GM12878 (cell line): ENCODE results near the gene TMEM14A. TPM values are rescaled to one million over a fixed set of nuclear protein-coding genes. Genes with fewer than 3 reads are reported as not detected.

Experiments used
- BHLHE40 ChIP-seq, 2 experiments: fragments of 450-650 bp in 1 of 2; IDR thresholded peaks; 2 replicates each; pipeline ENCODE4 v1.6.1; 2011 to 2017; ENCODE audit warnings: low read depth in 2 of 2, borderline replicate concordance in 1 of 2, improper control_type of control experiment in 1 of 2, low read length in 1 of 2, mild to moderate bottlenecking in 1 of 2
- CBFB ChIP-seq: IDR thresholded peaks from 2 replicates; pipeline ENCODE4 v1.6.1; 2016; ENCODE audit warnings: antibody characterized with exemption, low read depth
- CREB1 ChIP-seq: IDR thresholded peaks from 2 replicates; pipeline ENCODE4 v1.6.1; 2012; ENCODE audit warnings: low read depth, mild to moderate bottlenecking, inconsistent platforms
- DPF2 ChIP-seq: fragments of 450-650 bp; IDR thresholded peaks from 2 replicates; pipeline ENCODE4 v1.6.1; 2017; ENCODE audit warnings: mild to moderate bottlenecking
- FOXK2 ChIP-seq: fragments of 450-650 bp; IDR thresholded peaks from 2 replicates; pipeline ENCODE4 v1.6.1; 2017; ENCODE audit warnings: mild to moderate bottlenecking, moderate library complexity
- GABPA ChIP-seq: IDR thresholded peaks from 2 replicates; pipeline ENCODE4 v1.6.1; 2014; ENCODE audit warnings: antibody characterized with exemption, low read depth, mild to moderate bottlenecking, inconsistent platforms
- JUND ChIP-seq: IDR thresholded peaks from 2 replicates; pipeline ENCODE4 v1.6.1; 2012; ENCODE audit warnings: low read depth, mild to moderate bottlenecking, low read length, improper control_type of control experiment, moderate library complexity
- NFIC ChIP-seq: IDR thresholded peaks from 2 replicates; pipeline ENCODE4 v1.6.1; 2012; ENCODE audit warnings: low read depth, mild to moderate bottlenecking, inconsistent platforms, low read length, moderate library complexity
- PAX8 ChIP-seq: fragments of 450-650 bp; IDR thresholded peaks from 2 replicates; pipeline ENCODE4 v1.6.1; 2017; ENCODE audit warnings: mild to moderate bottlenecking, moderate library complexity
- RUNX3 ChIP-seq: IDR thresholded peaks from 2 replicates; pipeline ENCODE4 v1.6.1; 2012; ENCODE audit warnings: low read length, inconsistent platforms
- SUPT20H ChIP-seq: IDR thresholded peaks from 2 replicates; pipeline ENCODE4 v1.6.1; 2011; ENCODE audit warnings: low read depth, mild to moderate bottlenecking, low read length, moderate library complexity, borderline replicate concordance; ENCODE audit not compliant: control insufficient read depth
- SUZ12 ChIP-seq: fragments of 200-600 bp; sonication (generic); IDR thresholded peaks from one replicate; pipeline ENCODE4 v1.6.1; 2018; ENCODE audit warnings: antibody characterized with exemption, mild to moderate bottlenecking; ENCODE audit not compliant: unreplicated experiment
- ZNF622 ChIP-seq: fragments of 450-650 bp; IDR thresholded peaks from 2 replicates; pipeline ENCODE4 v1.6.1; 2017; ENCODE audit warnings: mild to moderate bottlenecking, inconsistent platforms
- polyA plus RNA-seq, 11 experiments: library from polyadenylated mRNA; depleted of rRNA in 4 of 11; unstranded in 6 of 11; stranded (reverse) in 5 of 11; fragments of >200 nt; fragmentation: Nextera tagmentation in 4 of 11; fragmentation: Illumina TruSeq in 1 of 11; extraction: Ambion mirVana in 4 of 11; extraction: Trizol in 1 of 11; gene quantifications; 1 replicate in 1 of 11; 2 replicates in 10 of 11; pipeline versions ENCODE4 v1.2.1 to v1.2.3, GENCODE V29; 2011 to 2016; ENCODE audit warnings: inconsistent platforms in 2 of 11, missing spikeins in 2 of 11, low read depth in 1 of 11
- total RNA-seq, 4 experiments: library from RNA; depleted of rRNA in 3 of 4; stranded (reverse); fragments of >200 nt in 3 of 4; fragmentation: Illumina TruSeq in 1 of 4; extraction: Trizol in 1 of 4; gene quantifications; 2 replicates each; pipeline versions ENCODE4 v1.2.1 to v1.2.3, GENCODE V29; 2013 to 2021
- TF ChIP-seq, protein P1 (sequence below): fragments of 450-650 bp; IDR thresholded peaks from 2 replicates; pipeline ENCODE4 v1.6.1; 2016; ENCODE audit warnings: mild to moderate bottlenecking
- TF ChIP-seq, protein P2 (sequence below): fragments of 450-650 bp; IDR thresholded peaks from 2 replicates; pipeline ENCODE4 v1.6.1; 2017; ENCODE audit warnings: mild to moderate bottlenecking, moderate library complexity
- TF ChIP-seq, protein P3 (sequence below): fragments of 450-650 bp; formaldehyde crosslinking; IDR thresholded peaks from 2 replicates; pipeline ENCODE4 v1.5.0; 2022; ENCODE audit warnings: mild to moderate bottlenecking, missing genetic modification characterization
- TF ChIP-seq, protein P4 (sequence below): fragments of 450-650 bp; IDR thresholded peaks from 2 replicates; pipeline ENCODE4 v1.6.1; 2017; ENCODE audit warnings: low read depth, mild to moderate bottlenecking, moderate library complexity
- TF ChIP-seq, protein P5 (sequence below): IDR thresholded peaks from 2 replicates; pipeline ENCODE4 v1.6.1; 2011; ENCODE audit warnings: mild to moderate bottlenecking, low read depth, low read length, moderate library complexity; ENCODE audit not compliant: insufficient replicate concordance

TMEM14A gene
- total and polyA plus RNA-seq, 10 of the 15 experiments (the other 5 are each of a cell fraction or from before 2014, with no cell fraction given): 15.6 to 143 (median 33.1) TPM

DNA sequence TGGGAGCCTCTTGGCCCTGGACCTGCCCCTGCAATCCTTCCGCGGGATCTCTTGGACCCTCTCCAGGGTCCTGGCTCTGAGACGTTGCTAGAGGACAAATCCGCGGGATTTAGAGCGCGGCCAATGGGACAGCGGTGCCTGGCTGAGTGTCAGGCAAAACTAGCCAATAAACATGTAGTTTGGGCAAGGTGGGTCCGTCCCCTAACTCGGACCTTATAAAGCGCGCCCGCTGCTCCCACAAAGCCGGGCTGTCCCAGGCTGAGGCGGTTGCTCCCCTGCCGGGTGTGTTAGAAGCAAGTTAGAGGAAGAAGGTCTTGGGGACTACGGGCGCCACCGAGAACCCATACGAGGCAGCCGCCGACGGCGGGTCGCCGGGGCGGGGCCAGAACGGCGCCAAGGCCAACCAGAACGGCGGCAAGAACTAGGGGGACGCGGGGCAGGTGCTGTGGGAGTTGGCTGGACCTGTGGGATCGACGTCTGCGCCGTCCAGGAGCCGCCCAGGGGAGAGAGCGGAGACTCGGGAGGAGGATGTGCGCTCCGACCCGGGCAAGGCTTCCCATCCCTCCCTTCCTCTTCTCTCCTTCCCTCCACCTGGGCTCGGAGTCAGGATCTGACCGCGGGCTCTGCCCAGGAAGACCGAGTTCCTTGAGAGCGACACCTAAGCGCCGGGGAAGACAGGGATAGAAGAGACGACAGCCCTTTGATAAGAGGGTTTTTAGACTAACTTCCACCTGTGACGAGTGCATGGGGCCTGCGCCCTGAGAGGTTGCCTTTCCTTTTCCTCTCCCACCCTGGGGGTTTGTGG lies 6.5 kb upstream of the TMEM14A start (continued):
- TF ChIP-seq, protein P1, sequence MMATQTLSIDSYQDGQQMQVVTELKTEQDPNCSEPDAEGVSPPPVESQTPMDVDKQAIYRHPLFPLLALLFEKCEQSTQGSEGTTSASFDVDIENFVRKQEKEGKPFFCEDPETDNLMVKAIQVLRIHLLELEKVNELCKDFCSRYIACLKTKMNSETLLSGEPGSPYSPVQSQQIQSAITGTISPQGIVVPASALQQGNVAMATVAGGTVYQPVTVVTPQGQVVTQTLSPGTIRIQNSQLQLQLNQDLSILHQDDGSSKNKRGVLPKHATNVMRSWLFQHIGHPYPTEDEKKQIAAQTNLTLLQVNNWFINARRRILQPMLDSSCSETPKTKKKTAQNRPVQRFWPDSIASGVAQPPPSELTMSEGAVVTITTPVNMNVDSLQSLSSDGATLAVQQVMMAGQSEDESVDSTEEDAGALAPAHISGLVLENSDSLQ: peak; percentile 98
- TF ChIP-seq, protein P2, sequence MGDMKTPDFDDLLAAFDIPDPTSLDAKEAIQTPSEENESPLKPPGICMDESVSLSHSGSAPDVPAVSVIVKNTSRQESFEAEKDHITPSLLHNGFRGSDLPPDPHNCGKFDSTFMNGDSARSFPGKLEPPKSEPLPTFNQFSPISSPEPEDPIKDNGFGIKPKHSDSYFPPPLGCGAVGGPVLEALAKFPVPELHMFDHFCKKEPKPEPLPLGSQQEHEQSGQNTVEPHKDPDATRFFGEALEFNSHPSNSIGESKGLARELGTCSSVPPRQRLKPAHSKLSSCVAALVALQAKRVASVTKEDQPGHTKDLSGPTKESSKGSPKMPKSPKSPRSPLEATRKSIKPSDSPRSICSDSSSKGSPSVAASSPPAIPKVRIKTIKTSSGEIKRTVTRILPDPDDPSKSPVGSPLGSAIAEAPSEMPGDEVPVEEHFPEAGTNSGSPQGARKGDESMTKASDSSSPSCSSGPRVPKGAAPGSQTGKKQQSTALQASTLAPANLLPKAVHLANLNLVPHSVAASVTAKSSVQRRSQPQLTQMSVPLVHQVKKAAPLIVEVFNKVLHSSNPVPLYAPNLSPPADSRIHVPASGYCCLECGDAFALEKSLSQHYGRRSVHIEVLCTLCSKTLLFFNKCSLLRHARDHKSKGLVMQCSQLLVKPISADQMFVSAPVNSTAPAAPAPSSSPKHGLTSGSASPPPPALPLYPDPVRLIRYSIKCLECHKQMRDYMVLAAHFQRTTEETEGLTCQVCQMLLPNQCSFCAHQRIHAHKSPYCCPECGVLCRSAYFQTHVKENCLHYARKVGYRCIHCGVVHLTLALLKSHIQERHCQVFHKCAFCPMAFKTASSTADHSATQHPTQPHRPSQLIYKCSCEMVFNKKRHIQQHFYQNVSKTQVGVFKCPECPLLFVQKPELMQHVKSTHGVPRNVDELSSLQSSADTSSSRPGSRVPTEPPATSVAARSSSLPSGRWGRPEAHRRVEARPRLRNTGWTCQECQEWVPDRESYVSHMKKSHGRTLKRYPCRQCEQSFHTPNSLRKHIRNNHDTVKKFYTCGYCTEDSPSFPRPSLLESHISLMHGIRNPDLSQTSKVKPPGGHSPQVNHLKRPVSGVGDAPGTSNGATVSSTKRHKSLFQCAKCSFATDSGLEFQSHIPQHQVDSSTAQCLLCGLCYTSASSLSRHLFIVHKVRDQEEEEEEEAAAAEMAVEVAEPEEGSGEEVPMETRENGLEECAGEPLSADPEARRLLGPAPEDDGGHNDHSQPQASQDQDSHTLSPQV: no peak
- TF ChIP-seq BHLHE40 (IDR thresholded peaks at IDR 0.05; ENCODE audit: borderline replicate concordance in 1 of 2, low read depth in 2 of 2, low read length in 1 of 2): no peak
- TF ChIP-seq RUNX3: 0 out of 2 replicates have a peak, but pooled peaks have one; percentile 3
- peak; percentile 88 for TF ChIP-seq DPF2
- no peak for TF ChIP-seq NFIC
- TF ChIP-seq JUND: no peak
- TF ChIP-seq, protein P3, sequence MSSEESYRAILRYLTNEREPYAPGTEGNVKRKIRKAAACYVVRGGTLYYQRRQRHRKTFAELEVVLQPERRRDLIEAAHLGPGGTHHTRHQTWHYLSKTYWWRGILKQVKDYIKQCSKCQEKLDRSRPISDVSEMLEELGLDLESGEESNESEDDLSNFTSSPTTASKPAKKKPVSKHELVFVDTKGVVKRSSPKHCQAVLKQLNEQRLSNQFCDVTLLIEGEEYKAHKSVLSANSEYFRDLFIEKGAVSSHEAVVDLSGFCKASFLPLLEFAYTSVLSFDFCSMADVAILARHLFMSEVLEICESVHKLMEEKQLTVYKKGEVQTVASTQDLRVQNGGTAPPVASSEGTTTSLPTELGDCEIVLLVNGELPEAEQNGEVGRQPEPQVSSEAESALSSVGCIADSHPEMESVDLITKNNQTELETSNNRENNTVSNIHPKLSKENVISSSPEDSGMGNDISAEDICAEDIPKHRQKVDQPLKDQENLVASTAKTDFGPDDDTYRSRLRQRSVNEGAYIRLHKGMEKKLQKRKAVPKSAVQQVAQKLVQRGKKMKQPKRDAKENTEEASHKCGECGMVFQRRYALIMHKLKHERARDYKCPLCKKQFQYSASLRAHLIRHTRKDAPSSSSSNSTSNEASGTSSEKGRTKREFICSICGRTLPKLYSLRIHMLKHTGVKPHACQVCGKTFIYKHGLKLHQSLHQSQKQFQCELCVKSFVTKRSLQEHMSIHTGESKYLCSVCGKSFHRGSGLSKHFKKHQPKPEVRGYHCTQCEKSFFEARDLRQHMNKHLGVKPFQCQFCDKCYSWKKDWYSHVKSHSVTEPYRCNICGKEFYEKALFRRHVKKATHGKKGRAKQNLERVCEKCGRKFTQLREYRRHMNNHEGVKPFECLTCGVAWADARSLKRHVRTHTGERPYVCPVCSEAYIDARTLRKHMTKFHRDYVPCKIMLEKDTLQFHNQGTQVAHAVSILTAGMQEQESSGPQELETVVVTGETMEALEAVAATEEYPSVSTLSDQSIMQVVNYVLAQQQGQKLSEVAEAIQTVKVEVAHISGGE (CRISPR knock-in tag): no peak
- TF ChIP-seq, protein P4, sequence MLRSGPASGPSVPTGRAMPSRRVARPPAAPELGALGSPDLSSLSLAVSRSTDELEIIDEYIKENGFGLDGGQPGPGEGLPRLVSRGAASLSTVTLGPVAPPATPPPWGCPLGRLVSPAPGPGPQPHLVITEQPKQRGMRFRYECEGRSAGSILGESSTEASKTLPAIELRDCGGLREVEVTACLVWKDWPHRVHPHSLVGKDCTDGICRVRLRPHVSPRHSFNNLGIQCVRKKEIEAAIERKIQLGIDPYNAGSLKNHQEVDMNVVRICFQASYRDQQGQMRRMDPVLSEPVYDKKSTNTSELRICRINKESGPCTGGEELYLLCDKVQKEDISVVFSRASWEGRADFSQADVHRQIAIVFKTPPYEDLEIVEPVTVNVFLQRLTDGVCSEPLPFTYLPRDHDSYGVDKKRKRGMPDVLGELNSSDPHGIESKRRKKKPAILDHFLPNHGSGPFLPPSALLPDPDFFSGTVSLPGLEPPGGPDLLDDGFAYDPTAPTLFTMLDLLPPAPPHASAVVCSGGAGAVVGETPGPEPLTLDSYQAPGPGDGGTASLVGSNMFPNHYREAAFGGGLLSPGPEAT: no peak
- TF ChIP-seq GABPA: no peak
- TF ChIP-seq CREB1: peak; percentile 58; the same call in 1 of the 2 replicates
- TF ChIP-seq SUPT20H: no peak
- TF ChIP-seq ZNF622: no peak
- TF ChIP-seq CBFB: 0 out of 2 replicates have a peak, but pooled peaks have one; percentile 62
- TF ChIP-seq FOXK2: no peak
- TF ChIP-seq PAX8: no peak
- TF ChIP-seq SUZ12: no peak
- TF ChIP-seq, protein P5, sequence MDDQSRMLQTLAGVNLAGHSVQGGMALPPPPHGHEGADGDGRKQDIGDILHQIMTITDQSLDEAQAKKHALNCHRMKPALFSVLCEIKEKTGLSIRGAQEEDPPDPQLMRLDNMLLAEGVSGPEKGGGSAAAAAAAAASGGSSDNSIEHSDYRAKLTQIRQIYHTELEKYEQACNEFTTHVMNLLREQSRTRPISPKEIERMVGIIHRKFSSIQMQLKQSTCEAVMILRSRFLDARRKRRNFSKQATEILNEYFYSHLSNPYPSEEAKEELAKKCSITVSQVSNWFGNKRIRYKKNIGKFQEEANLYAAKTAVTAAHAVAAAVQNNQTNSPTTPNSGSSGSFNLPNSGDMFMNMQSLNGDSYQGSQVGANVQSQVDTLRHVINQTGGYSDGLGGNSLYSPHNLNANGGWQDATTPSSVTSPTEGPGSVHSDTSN: peak; percentile 96
